K562 (cell line): ENCODE data around the gene METAP1D. TPM values are rescaled to one million over a fixed set of nuclear protein-coding genes. Genes with fewer than 3 reads are reported as not detected.

Source experiments
- ATAC-seq: fragments of 200-7000 bp; cut with Tn5 transposase; 3 replicates; pipeline ENCODE4 v1.9.1; 2020; ENCODE audit warnings: moderate library complexity
- BruUV-seq: library from RNA; stranded (reverse); fragments of 400-500 nt; replicated peaks from 2 replicates; lab custom pipeline; 2021; lab: Mats Ljungman, UMichigan
- CTCF ChIA-PET: fragments of 300-600 bp; formaldehyde crosslinking; extraction: SDS; loops from one replicate; lab custom pipeline; 2021; ENCODE audit warnings: low intra/inter-chr PET ratio; lab: Yijun Ruan, JAX
- POLR2A ChIA-PET: fragments of 300-600, 350-650 bp; sonication (Branson Sonifier 250); formaldehyde crosslinking; extraction: SDS; loops from one replicate; lab custom pipeline; 2021; ENCODE audit warnings: antibody characterized with exemption, inconsistent platforms; lab: Yijun Ruan, JAX
- DNase-seq, 4 experiments: peaks; one replicate each; pipeline versions ENCODE4 v3.0.0 to v3.0.0-alpha.2; 2011 to 2018; ENCODE audit warnings: low spot score in 3 of 4, mixed read lengths in 3 of 4; ENCODE audit errors: extremely low read depth in 1 of 4
- FAIRE-seq: peaks from 2 replicates; lab custom pipeline; 2011; peaks lifted over from hg19 to GRCh38; lab: Jason Lieb, UNC
- H2AFZ ChIP-seq: 2 replicates; pipeline ENCODE4 v1.6.0; 2011; ENCODE audit warnings: low read depth, low read length, control low read depth, inconsistent platforms
- H3K27ac ChIP-seq: fragments of 200-600 bp; 3 replicates; pipeline ENCODE4 v1.8.0; 2011; ENCODE audit warnings: low read depth, mild to moderate bottlenecking, control low read depth, inconsistent platforms, low read length, moderate library complexity, mixed read lengths; ENCODE audit errors: extremely low read depth
- H3K27me3 ChIP-seq, 2 experiments: fragments of 300-600 bp in 1 of 2; 2 replicates in 1 of 2; 3 replicates in 1 of 2; pipeline versions ENCODE4 v1.6.0 to v1.8.0; 2011; ENCODE audit warnings: inconsistent platforms in 2 of 2, low read length in 2 of 2, mild to moderate bottlenecking in 1 of 2, mixed read lengths in 1 of 2, moderate library complexity in 1 of 2; ENCODE audit not compliant: control insufficient read depth in 2 of 2, insufficient read depth in 2 of 2
- H3K36me3 ChIP-seq: fragments of 300-600 bp; 3 replicates; pipeline ENCODE4 v1.8.0; 2011; ENCODE audit warnings: mild to moderate bottlenecking, low read length, inconsistent platforms; ENCODE audit not compliant: control insufficient read depth, insufficient read depth
- H3K4me1 ChIP-seq, 2 experiments: fragments of 200-600 bp in 1 of 2; replicated peaks in 1 of 2; 2 replicates in 1 of 2; 3 replicates in 1 of 2; pipeline versions ENCODE4 v1.5.1 to v1.8.0; 2011; ENCODE audit warnings: inconsistent platforms in 2 of 2, low read length in 2 of 2, mild to moderate bottlenecking in 1 of 2, mixed read lengths in 1 of 2, moderate library complexity in 1 of 2; ENCODE audit not compliant: control insufficient read depth in 2 of 2, insufficient read depth in 2 of 2
- H3K4me2 ChIP-seq: 2 replicates; pipeline ENCODE4 v1.6.1; 2011; ENCODE audit warnings: low read length, control low read depth, inconsistent platforms, mixed read lengths; ENCODE audit not compliant: insufficient read depth
- H3K4me3 ChIP-seq: fragments of 200-600 bp; sonication (generic), shearing (Covaris generic); 2 replicates; pipeline ENCODE4 v1.5.1; 2016; ENCODE audit warnings: control low read depth, inconsistent platforms
- H3K79me2 ChIP-seq: fragments of 200-600 bp; 3 replicates; pipeline ENCODE4 v1.8.0; 2011; ENCODE audit warnings: low read length, inconsistent platforms; ENCODE audit not compliant: control insufficient read depth, insufficient read depth
- H3K9ac ChIP-seq, 2 experiments: 2 replicates each; pipeline versions ENCODE4 v1.6.0 to v1.6.1; 2011; ENCODE audit warnings: low read depth in 2 of 2, low read length in 2 of 2, control low read depth in 1 of 2, inconsistent platforms in 1 of 2, mild to moderate bottlenecking in 1 of 2, mixed read lengths in 1 of 2; ENCODE audit not compliant: insufficient read depth in 1 of 2
- H3K9me1 ChIP-seq: one replicate; pipeline ENCODE4 v1.6.0; 2011; ENCODE audit warnings: inconsistent platforms, mild to moderate bottlenecking, low read length, moderate library complexity; ENCODE audit not compliant: control insufficient read depth, insufficient read depth
- H3K9me3 ChIP-seq: replicated peaks from 2 replicates; pipeline ENCODE4 v1.5.1; 2011; ENCODE audit warnings: low read depth, low read length, inconsistent platforms; ENCODE audit not compliant: control insufficient read depth, insufficient read depth
- H4K20me1 ChIP-seq: replicated peaks from 2 replicates; pipeline ENCODE4 v1.6.1; 2011; ENCODE audit warnings: low read length, inconsistent platforms, mixed read lengths; ENCODE audit not compliant: control insufficient read depth, insufficient read depth
- CEBPB ChIP-seq: fragments of 450-650 bp; IDR thresholded peaks from 2 replicates; pipeline ENCODE4 v1.6.1; 2016; ENCODE audit warnings: missing genetic modification characterization, missing compliant biosample characterization
- DACH1 ChIP-seq: fragments of 450-650 bp; IDR thresholded peaks from 2 replicates; pipeline ENCODE4 v1.6.1; 2018; ENCODE audit not compliant: partially characterized antibody
- ELF4 ChIP-seq: fragments of 450-650 bp; formaldehyde crosslinking; IDR thresholded peaks from 2 replicates; pipeline ENCODE4 v1.4.0; 2022; ENCODE audit warnings: missing genetic modification characterization
- MAZ ChIP-seq, 2 experiments: fragments of 450-650 bp in 1 of 2; sonication (generic) in 1 of 2; formaldehyde crosslinking; IDR thresholded peaks in 1 of 2; conservative IDR thresholded peaks in 1 of 2; 2 replicates each; pipeline versions ENCODE4 v1.4.0 to v1.5.0; 2020; ENCODE audit warnings: mild to moderate bottlenecking in 1 of 2, missing genetic modification reagents in 1 of 2
- MBD1 ChIP-seq: fragments of 250-450 bp; sonication (Bioruptor Pico); IDR thresholded peaks from 2 replicates; pipeline ENCODE4 v1.8.0; 2022; ENCODE audit warnings: inconsistent platforms
- MED1 ChIP-seq: sonication (generic); formaldehyde crosslinking; IDR thresholded peaks from 2 replicates; pipeline ENCODE4 v1.8.1; 2023; ENCODE audit warnings: missing genetic modification reagents, borderline replicate concordance
- PHF8 ChIP-seq: fragments of 200-600 bp; sonication (generic); IDR thresholded peaks from 2 replicates; pipeline ENCODE4 v1.6.1; 2012; ENCODE audit warnings: mixed run types, mild to moderate bottlenecking, inconsistent platforms, low read length, moderate library complexity, borderline replicate concordance
- UBTF ChIP-seq, 2 experiments: IDR thresholded peaks; 2 replicates each; pipeline ENCODE4 v1.6.1; 2012; ENCODE audit warnings: improper control_type of control experiment in 2 of 2, low read depth in 2 of 2, low read length in 2 of 2, borderline replicate concordance in 1 of 2
- ZBTB33 ChIP-seq: sonication (generic); formaldehyde crosslinking; IDR thresholded peaks from 2 replicates; pipeline ENCODE4 v1.8.1; 2023; ENCODE audit warnings: mild to moderate bottlenecking, missing genetic modification reagents
- ZNF431 ChIP-seq: sonication (generic); formaldehyde crosslinking; IDR thresholded peaks from 2 replicates; pipeline ENCODE4 v1.8.0; 2022; ENCODE audit warnings: mild to moderate bottlenecking, missing genetic modification reagents
- WGBS: fragments of 100-300 bp; shearing (Covaris generic); methylation state at CpG from one replicate; pipeline ENCODE4 v1.1.6; 2016; ENCODE audit warnings: low coverage, mixed read lengths; ENCODE audit not compliant: insufficient coverage; ENCODE audit errors: missing lambda C conversion rate; 5-methylcytosine and 5-hydroxymethylcytosine counted together
- in situ Hi-C: fragments of 300-500 bp; cut with MboI; formaldehyde crosslinking; loops from 4 replicates; pipeline ENCODE4 v1.15.0; 2018; ENCODE audit warnings: inconsistent platforms, mixed read lengths
- intact Hi-C: fragments of 100-400 bp; cut with micrococcal nuclease; formaldehyde crosslinking; loops from 2 replicates; pipeline ENCODE4 v1.14.2; 2022
- polyA plus RNA-seq, 8 experiments: library from polyadenylated mRNA; depleted of rRNA in 4 of 8; stranded (reverse) in 5 of 8; unstranded in 3 of 8; fragments of >200 nt; fragmentation: Nextera tagmentation in 2 of 8; fragmentation: Illumina TruSeq in 1 of 8; extraction: Ambion mirVana in 2 of 8; extraction: Trizol in 1 of 8; gene quantifications; 2 replicates each; pipeline versions ENCODE4 v1.2.1 to v1.2.3, GENCODE V29; 2011 to 2014; ENCODE audit warnings: inconsistent platforms in 1 of 8, missing spikeins in 1 of 8
- total RNA-seq, 7 experiments: library from RNA; depleted of rRNA in 6 of 7; stranded (reverse); fragments of >200 nt in 6 of 7; fragmentation: Illumina TruSeq in 2 of 7; extraction: Trizol in 2 of 7; gene quantifications; 2 replicates each; pipeline versions ENCODE4 v1.2.1 to v1.2.3, GENCODE V29; 2011 to 2021; ENCODE audit warnings: low replicate concordance in 1 of 7

The METAP1D gene
- total and polyA plus RNA-seq, 9 of the 15 experiments (the other 6 are each of a cell fraction or from before 2014, with no cell fraction given): 8.0 to 23.4 (median 15.7) TPM

- TF ChIP-seq UBTF (IDR thresholded peaks at IDR 0.05; ENCODE audit: borderline replicate concordance in 1 of 2, low read depth in 2 of 2, low read length in 2 of 2) (peak; percentile 71 to 88; a peak in 2 of 4 replicates), MAZ (CRISPR knock-in tag; conservative IDR thresholded peaks at IDR 0.05 in 1 of 2, IDR thresholded peaks at IDR 0.05 in 1 of 2) (0 out of 4 replicates have a peak, but pooled peaks of 1 of the 2 experiments have one; percentile 32)
Measured at GRCh38 chr2:172092716-172093415, 93.1 kb downstream of the METAP1D start (continued).

- WGBS: 74% methylated on average over 17 of the region's 18 CpGs
- Histone ChIP-seq H3K4me2 (peak overlapping the region; percentile 49; the same call in 1 of the 2 replicates), H3K4me3 (peak overlapping the region; percentile 20), H3K36me3 (peaks cover under 1% of the 10 kb centered on the region; the same call in 1 of the 3 replicates), H3K9ac (peak overlapping the region; percentile 30 to 81; a peak in 3 of 4 replicates), H3K27me3 (no peaks in the 10 kb centered on the region; a peak in 1 of 5 replicates), H3K9me3 (no peaks in the 10 kb centered on the region), H2AFZ (peak overlapping the region; percentile 74), H3K27ac (no peak overlapping the region), H3K4me1 (peaks cover 16 to 28% of the 10 kb centered on the region in 2 experiments), H4K20me1 (no peaks in the 10 kb centered on the region), H3K9me1 (no peaks in the 10 kb centered on the region), H3K79me2 (no peaks in the 10 kb centered on the region)
- ATAC-seq: 0 out of 3 replicates have a peak, but pooled peaks have one; percentile 11
- ChIA-PET CTCF (no interaction called here), POLR2A (interaction anchor here (1.1 kb wide), 1 partner anchor 9 kb away, joined by 5 read pairs; no protein-coding TSS in a partner anchor)
- no peak for DNase-seq
- no peak for FAIRE-seq
- in situ Hi-C loops (no loop called here), intact Hi-C loops (no loop called here)
- BruUV-seq: no TSS peak
- TF ChIP-seq ZBTB33 (CRISPR knock-in tag) (peak; percentile 87), MAZ (CRISPR knock-in tag; conservative IDR thresholded peaks at IDR 0.05 in 1 of 2, IDR thresholded peaks at IDR 0.05 in 1 of 2) (0 out of 4 replicates have a peak, but pooled peaks of 1 of the 2 experiments have one; percentile 29), DACH1 (no peak), MBD1 (CRISPR knock-in tag) (peak; percentile 10; the same call in 1 of the 2 replicates), ZNF431 (CRISPR knock-in tag) (no peak), MED1 (CRISPR knock-in tag) (no peak), ELF4 (CRISPR knock-in tag) (no peak), CEBPB (0 out of 2 replicates have a peak, but pooled peaks have one; percentile 35), PHF8 (no peak)
Measured at GRCh38 chr2:172093416-172094293, 93.9 kb downstream of the METAP1D start.
